HG03139 (cell line): Measurements from ENCODE around the gene PDGFA.

Experiments used
- ATAC-seq: cut with Tn5 transposase; IDR thresholded peaks from one replicate; pipeline ENCODE4 v1.9.1; 2021; ENCODE audit not compliant: unreplicated experiment

Gene PDGFA

DNA sequence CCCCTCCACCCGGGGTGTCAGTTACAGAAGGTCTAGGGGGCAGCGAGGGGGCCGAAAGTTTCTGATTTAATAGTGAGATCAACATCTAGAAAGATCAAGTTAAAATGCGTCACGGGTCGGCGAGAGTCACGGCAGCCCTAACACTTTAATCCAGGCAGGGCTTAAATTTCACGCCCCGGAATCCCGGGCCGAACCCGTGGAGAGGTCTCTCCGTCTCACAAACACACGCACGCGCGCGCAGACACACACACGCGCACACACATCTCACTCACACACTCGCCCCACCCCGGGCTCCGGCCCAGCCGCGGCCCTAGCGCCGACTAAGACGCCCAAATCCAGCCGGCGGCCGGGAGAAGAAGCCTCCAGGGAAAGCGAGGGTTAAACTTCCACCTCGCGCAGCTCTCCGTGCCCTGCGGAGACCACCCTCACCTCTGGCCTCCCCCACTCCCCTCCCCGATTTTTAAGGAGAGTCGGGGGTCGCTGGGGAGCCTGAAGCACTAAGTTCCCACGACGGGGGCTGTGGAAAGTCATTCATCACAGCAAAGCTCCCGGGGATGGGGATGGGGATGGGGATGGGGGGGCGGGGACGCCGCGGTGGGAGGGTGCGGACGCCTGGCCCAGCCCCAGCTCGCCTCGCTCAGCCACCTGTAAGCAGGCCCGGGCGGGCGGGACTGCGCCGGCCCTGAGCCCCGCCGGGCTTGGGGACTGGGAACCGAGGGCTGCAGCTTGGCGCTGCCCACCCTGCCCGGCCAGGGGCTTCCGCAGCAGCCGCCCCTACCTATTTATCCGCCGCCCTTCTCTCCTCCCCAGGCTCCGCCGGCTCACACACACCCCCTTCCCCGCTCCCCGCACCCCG is 1.6 kb downstream of the PDGFA start:
- no peak for ATAC-seq

DNA sequence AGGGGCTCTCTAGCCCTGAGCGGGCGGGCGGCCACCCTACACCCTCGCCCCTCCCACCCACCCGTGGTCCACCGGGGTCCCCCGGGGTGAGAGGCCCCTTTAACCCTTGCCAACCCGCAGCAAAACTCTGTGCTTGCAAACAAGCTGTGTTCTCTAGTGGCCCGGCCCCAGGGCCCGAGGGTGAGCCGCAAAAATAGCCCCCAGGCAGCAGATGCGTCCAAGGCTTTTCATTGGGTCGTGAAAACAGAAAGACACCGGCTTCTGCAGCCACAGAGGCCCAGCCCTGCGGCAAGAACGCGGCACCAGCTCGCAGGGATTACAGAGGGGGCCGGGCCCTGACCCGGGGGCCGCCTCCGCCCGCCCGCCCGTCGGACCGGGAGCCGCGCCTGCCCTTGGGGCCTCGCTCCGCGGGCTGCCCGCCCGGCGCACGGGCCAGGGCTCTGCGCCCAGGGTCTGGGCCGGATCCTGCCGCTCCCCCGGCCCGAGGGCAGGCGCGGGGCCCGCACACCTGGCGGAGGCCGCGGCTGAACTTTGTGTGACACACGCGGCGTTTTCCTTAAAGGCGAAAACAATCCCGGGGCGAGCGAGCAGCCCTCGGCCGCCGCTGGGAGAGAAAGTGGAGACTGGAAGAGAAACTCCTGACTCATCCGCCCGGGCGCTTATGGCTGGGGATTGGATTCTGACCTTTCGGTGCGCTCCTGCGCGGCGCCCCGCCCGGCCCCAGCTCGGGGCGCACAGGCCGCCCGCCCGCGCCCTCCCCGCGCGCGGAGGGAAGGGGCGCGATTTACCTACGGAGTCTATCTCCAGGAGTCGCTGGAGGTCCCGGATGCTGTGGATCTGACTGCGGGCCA is 2.8 kb downstream of the PDGFA start:
- no peak for ATAC-seq

DNA sequence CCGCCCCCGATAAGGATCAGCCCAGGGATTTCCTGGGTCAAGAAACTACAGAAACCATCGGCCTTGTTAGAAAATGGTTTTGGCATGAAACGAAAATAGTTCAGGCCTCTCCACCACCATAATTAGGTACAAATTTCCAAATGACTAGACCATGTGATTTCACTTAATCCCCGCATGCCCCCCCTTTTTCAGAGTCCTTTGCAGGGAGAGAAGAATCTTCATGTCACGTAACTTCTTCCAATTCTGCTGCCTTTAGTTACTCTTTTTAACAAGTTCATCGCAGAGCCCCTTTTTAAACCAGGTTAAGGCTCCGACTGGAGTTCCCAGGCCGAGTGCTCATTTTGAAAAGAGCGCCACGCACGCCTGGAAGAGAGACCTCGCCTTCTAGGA is 3.4 kb downstream of the PDGFA start:
- ATAC-seq, result no peak

DNA sequence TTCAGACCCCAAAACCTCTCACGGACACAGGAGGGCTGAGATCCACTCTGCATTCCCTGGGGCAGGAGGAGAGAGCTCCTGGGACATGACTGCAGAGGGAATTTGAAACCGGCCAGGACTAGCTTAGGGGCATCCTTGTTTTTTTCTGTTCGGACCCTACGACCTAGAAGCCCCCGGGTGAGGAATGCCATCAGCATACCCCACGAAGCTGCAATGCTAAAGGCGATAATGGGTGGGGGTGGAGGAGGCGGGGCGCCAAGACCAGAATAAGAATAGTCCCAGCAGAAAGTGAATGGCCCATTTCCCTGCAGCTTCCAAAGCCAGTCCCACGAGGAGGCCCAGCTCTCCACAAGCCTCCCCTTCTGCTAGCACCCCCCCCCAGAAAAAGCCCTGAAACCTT is 4.0 kb downstream of the PDGFA start:
- no peak for ATAC-seq

DNA sequence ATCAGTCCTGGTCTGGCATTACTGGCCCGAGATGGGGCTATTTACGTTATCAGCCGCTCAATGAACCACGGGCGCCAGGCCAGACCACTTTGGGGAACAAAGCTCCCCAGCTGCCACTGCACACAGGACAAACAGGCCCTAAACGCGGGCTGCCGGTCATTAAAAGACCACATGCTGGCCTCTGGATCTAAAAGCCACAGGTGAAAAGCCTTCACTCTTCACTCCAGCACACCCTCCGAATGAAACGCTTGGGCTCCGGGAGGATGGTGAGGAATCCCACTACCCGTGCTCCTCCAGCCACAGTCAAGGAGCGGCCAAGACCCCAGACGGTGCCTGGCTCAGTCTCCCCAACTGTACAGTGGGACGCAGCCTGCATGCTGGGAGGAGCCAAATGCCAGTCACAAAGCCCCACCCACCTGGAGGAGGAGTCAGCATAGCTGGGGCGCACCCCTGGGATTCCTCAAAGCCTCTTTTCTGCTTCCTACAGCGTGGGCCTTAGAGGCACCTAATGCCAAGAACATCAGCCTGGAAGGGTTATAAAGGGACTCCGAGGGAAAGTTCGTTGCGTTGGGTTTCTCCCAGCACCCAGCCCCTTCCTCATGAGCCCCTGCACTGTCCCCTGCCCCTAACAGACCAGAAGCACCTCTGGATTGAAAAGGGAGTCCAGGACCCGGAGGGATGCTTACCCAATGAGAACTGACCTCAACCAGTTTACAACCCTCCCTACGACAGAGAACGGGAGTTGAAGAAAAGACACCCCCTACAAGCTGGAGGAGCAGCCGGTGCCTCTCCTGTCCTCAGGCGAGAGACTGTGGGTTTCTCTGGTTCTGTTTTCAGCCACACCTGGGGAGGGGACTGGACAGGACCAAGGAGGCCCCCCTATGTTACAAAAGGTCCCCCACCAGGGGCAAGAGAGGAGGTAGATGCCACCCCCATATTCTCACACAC is 4.7 kb downstream of the PDGFA start:
- no peak for ATAC-seq

DNA sequence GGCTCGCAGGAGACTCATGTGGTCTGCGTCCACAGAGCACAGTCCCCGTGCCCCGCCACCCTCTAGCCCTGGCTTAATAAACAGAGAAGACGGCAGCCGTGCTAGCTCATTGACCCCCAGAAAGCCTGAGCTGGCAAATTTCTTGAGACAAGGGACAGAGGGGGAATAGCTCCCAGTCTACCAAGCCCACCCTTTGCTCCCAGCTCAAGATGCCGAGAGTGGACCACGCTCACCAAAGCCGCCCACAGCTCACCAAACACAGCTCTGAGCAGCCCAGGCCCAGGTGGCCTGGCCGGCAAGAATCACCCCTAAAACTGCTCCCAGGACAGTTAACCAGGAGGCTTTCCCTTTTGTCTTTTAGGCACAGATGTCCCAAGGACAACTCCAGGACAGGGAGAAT is 5.4 kb downstream of the PDGFA start:
- ATAC-seq, result no peak

DNA sequence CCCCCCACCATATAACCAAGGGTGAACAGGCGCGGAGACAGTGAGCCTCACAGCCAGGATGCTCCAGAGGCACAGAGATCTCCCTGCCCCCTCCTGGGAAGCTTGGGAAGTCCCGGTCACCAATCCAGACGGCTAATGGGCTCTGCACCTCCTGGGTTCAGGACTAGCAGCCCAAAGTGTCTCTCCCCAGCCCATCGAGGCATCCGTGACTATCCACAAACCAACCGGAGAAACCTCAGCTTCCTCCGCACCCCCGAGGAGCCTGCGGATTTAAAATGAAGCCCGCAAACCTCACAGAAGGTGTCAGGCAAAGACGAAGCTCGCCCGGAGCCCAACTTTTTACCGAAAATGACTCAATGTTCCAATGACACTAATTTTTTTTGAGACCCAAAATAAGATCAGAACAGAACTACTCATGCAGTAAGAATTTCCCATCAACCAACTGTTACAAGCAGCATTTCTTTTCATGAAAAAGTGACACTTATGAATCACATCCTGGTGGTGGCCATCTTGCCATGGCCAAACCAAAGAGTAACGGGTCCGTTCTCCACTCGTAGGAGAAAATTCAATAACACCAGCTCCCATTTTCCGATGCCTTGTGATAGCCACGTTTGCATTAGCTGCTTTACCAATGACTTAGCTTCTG is 6.0 kb downstream of the PDGFA start:
- ATAC-seq, result no peak

DNA sequence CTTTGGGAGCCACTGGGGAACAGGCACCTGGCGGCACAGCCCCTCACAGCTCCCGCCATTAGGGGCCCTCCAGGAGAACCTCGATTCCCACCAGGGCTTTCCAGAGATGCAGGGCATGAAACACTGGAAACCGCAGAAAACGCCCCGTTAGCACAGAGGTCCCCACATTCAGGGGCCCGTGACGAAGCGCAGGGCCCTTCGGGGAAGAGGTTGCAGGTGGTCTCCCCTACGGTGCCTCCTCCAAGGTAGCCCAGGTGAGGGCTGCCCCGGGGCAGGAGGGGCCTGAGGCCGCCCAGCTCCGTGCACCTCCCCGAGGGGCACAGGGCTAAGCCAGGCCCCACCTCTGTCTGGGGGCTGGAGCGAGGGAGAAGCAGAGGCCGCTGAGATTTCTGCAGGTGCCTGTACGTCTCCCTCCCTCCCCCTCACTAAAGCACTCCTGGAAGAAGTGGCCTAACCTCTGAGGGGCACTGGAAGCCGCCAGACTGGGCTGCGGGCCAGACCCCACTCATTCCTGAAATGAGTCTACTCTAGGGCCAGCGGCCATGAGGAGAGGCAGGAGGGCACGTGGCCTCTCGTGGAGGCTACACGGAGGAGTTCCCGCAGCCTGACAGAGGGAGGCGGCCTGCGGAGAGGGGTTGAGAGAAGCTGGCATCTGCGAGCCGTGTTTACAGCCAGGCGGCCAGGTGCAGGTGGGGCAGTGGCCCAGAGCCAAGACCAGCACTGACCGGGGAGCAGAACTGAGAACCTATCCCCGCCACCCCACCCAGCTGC is 6.9 kb downstream of the PDGFA start:
- no peak for ATAC-seq

DNA sequence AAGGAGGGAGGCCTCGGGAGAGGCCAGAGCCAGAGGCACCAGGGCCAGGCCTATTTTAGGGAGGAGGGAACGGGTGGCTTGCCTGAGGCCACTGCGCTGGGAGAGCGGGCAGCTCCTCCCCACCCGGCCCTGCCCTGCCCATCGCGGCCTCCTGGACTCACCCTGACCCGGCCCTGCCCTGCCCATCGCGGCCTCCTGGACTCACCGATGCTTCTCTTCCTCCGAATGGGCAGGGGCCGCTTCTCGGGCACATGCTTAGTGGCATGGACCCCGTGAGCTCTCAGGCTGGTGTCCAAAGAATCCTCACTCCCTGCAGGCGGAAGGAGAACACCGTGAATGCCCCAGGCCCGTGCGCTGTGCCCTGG is 7.5 kb downstream of the PDGFA start:
- no peak for ATAC-seq

DNA sequence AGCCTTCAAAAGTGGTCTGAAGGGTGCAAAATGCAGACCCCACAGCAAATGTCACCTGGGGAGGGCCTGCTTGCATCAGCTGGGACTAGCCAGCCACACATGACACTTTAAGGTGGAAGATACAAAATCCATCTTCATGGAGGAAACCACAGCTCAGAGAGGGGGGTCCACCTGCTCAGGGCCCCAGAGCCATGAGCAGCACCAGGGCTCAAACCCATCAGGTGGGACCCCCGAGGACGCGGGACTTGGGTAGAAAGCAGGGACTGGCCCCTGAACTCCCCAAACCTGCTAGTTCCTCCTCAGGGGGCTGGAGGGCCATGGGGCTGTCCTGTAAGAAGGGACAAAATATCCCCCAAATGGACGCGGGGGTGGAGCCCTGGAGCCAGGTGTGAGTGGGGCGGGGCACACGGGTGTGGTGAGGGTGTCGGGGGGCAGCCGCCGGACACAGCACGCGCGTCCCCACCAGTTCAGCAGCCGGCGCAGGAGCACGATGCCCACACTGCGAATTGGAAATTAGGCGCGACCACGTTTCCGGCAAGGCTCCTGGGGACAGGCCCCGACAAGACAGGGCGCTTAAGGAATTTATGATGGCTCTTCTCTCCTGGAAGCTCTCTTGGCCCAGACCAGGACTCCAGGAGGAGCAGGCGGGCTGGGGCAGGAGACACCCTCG is 8.0 kb downstream of the PDGFA start:
- no peak for ATAC-seq

DNA sequence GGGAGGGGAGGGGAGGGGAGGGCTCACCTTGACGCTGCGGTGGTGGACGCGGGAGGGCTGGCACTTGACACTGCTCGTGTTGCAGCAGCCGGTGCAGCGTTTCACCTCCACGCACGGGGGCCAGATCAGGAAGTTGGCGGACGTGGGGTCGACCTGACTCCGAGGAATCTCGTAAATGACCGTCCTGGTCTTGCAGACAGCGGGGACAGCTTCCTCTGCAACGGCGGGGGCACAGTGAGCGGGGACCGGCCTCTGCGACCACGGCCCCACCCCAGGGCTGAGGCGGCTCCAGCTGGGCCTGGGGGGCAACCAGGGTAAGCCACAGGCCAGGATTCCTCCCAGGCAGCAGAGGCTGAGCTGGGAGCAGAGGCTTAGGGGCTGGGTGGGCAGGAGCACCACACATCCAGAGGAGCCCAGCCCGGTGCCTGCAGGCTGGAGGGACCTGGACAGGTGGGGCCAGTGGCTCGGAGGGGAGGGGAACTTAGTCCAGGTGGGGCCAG is 8.8 kb downstream of the PDGFA start:
- no peak for ATAC-seq

DNA sequence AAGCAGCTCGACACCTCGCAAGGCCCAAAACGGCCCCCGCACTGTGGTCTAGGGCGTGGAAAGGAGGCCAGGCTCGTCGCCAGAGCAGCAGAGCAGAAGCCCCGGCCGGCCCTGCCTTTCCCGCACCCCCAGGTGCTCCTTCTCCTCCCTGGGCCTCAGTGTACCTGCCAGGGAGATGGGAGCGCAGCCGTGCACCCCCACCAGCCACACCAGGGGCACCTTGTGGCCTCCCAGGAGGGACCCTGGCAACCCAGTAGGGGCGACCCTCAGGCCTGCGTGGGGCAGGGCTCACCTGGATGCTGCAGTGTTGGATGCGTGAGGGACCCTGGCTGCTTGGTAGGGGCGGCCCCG is 9.5 kb downstream of the PDGFA start:
- no peak for ATAC-seq

DNA sequence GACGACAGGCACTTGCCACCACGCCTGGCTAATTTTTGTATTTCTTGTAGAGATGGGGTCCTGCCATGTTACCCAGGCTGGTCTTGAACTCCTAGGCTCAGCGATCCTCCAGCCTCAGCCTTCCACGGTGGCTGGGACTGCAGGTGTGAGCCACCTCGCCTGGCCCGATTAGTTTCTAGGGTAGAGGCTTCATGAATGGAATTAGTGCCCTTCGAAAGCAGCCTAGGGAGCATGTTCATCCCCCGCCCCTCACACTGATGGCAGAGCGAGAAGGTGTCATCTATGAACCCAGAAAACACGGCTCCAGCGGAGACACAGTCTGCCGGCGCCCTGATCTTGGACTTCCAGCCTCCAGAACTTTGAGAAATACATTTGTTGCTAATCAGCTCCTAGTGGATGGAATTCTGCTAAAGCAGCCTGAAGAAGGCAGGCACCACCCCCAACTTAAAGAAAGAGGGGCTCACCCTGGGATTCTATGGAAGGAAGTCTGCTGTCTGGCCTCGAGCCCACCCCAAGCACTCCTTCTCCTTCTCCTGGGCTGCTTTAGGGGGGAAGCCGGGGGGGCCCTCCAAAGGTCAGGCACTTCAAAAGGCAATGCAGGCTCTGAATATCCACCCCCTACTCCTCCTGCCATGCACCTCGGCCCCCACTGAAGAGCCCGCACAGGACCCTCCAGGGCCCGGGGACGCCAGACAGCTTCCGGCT is 10.1 kb downstream of the PDGFA start:
- ATAC-seq, result no peak

DNA sequence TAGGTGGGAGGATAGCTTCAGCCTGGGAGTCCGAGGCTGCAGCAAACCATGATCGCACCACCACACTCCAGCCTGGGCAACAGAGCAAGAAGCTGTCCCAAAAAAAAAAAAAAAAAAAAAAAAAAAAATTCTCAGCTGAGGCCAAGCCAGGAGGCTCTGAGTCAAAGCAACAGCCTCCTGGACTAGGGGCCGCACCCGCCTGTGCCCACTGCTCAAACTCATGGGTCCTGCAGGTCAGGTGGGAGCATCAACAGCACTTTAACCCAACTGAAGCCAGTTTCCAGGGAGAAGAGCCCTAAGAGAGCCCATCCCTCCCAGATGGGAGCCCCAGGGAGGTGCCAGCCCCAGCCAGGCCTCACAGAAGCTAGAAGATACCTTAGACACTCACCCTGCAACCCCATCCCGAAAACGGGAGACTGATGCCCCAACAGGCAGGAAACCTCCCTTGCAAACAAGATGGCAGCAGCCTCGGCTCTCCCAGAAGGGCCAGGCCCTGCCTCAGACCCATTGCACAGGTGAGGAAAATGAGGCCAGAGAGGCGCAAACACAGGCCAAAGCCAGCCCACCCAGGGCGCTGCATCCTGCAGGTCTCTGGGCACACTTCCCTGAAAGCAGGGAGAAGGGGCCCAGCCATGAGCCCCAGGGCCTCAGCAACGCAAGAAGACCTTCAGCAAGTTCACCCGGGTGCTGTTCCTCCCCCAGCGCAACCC is 11.0 kb downstream of the PDGFA start:
- ATAC-seq, result no peak

DNA sequence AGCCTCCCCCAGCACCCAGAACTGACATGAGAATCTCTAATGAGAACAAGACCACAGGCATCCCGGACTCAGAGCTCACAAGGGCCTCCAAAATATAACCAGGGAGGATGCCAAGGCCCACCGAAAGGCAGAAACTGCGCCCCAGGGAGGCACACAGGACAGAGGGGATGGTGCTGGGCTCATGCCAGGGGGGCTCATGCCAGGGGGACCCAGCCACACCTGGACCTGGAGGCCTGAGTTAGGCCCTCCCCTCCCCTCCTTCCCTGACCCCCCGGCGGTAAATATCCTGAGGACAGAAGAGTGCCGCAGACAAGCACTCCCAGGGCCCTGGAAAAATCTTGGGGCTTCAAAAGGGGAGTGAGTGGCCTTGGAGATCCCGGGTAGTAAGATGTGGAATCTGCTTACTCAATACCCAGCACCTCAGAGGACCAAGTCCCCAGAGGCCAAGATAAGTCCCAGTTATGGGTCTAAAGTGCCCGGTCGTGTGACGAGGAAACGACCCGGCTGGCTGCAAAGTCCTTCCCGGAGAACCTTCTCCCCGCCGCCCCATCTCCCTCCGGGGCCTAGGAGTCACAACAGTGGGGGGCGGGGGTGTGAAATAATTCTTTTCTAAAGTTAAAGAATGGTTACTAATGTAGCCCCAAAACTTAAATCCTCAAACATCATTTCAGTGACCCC is 11.9 kb downstream of the PDGFA start:
- ATAC-seq, result no peak

DNA sequence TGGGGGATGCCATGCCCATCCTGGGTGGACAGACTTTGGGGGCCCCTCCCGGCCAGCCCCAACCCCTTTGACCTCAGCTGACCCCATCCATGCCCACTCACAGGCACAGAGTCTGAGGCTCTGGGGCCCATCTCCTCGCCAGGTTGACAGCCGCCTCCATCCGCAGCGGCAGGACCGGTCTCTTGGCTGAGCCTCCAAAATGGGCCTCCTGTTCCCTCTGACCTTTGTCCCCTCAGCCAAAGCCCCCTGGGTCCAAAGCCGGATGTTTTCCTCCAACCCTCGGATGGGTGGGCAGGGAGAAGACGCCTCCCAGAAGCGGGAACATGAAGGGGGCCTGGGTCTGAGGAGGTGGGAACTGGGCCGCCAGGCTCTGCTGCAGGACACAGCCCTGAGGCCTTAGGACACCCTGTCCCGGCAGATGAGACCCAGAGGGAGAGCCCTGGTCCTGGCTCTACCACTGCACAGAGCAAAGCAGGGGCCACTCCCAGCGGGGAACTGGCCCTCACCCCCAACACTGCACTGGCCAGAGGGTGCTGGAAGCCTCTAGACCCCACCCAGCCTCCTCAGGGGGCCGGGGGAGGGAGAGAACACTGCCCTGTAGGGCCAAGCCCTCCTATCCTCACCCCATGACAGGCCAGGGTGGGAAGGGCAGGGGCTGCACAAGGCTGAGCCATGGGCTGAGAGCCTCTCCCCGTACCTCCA is 12.6 kb downstream of the PDGFA start:
- no peak for ATAC-seq

DNA sequence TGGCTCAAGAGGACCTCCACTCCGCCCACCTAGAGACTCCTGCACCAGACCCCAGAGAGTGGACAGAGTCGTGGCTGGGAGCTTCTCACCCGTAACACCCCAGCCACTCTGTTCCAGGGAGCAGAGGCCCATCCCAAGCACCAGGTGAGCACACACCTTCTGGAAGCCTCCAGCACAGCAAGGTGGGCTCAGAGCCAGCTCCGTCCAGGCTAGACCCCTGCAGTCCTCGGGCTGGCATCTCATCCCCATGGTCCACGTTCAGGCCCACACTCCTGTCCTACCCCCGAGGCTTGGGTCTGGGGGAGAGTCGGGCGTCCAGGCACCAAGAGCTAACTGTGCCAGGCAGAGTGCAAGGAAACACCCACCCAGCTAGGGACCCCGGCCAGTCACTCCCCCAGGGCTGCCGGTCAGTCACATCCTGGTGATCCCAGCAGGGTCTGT is 13.2 kb downstream of the PDGFA start:
- ATAC-seq, result no peak
